Measurements from ENCODE around the gene PGAM1.

The PGAM1 gene

DNA sequence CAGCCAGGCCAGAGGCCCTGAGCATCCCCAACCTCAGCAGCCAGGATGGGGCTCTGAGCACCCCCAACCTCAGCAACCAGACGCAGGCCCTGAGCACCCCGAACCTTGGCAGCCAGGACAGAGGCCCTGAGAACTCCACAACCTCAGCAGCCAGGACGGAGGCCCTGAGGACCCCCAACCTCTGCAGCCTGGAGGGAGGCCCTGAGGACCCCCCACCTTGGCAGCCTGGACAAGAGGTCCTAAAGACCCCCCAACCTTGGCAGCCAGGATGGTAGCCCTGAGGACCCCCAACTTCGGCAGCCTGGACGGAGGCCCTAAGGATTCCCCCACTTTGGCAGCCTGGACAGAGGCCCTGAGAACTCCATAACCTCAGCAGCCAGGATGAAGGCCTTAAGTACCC is 41.8 kb upstream of the PGAM1 start:
- no peak overlapping the region for H3K4me3 ChIP-seq (ENCODE audit: low read depth, low read length)
- TF ChIP-seq, protein P1, sequence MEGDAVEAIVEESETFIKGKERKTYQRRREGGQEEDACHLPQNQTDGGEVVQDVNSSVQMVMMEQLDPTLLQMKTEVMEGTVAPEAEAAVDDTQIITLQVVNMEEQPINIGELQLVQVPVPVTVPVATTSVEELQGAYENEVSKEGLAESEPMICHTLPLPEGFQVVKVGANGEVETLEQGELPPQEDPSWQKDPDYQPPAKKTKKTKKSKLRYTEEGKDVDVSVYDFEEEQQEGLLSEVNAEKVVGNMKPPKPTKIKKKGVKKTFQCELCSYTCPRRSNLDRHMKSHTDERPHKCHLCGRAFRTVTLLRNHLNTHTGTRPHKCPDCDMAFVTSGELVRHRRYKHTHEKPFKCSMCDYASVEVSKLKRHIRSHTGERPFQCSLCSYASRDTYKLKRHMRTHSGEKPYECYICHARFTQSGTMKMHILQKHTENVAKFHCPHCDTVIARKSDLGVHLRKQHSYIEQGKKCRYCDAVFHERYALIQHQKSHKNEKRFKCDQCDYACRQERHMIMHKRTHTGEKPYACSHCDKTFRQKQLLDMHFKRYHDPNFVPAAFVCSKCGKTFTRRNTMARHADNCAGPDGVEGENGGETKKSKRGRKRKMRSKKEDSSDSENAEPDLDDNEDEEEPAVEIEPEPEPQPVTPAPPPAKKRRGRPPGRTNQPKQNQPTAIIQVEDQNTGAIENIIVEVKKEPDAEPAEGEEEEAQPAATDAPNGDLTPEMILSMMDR (IDR thresholded peaks at IDR 0.05; ENCODE audit: low read depth, low read length, missing control alignments), result no peak
- DNase-seq (ENCODE audit: low read depth), result no peak
- in situ Hi-C loops (cut with HindIII; ENCODE audit: low sequenced_read_pairs), result no loop called here

DNA sequence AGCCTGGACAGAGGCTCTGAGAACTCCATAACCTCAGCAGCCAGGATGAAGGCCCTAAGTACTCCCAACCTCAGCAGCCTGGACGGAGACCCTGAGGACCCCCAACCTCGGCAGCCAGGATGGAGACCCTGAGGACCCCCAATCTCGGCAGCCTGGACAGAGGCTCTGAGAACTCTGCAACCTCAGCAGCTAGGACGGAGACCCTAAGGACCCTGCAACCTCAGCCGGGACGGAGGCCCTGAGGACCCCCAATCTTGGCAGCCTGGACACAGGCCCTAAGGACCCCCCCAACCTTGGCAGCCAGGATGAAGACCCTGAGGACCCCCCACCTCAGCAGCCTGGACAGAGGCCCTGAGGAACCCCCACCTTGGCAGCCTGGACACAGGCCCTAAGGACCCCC is 41.4 kb upstream of the PGAM1 start:
- in situ Hi-C loops (cut with HindIII; ENCODE audit: low sequenced_read_pairs), result no loop called here
- TF ChIP-seq, protein P1 (IDR thresholded peaks at IDR 0.05; ENCODE audit: low read depth, low read length, missing control alignments), result no peak
- H3K4me3 ChIP-seq (ENCODE audit: low read depth, low read length), result no peak overlapping the region
- no peak for DNase-seq (ENCODE audit: low read depth)

DNA sequence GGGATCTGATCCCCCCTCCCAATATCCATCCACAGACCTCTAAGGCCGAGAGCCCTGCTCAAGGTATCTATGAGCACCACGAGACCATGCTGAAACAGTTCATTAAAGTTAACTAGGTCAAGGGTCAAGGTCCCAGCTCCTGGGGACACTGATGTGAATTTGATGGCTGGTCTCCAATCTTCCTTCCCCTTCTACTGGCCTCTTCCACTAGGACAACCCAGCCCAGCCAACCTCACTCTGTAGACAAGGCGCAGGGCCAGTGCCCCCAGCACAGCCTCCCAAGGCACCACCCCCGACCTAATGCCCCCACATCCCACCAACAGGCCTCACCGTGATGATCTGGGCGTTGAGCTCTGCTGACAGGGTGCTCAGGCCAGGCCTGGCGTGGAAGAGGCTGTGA is 40.4 kb upstream of the PGAM1 start:
- DNase-seq (ENCODE audit: low read depth), result no peak
- H3K4me3 ChIP-seq (ENCODE audit: low read depth, low read length), result no peak overlapping the region
- TF ChIP-seq, protein P1 (IDR thresholded peaks at IDR 0.05; ENCODE audit: low read depth, low read length, missing control alignments), result no peak

DNA sequence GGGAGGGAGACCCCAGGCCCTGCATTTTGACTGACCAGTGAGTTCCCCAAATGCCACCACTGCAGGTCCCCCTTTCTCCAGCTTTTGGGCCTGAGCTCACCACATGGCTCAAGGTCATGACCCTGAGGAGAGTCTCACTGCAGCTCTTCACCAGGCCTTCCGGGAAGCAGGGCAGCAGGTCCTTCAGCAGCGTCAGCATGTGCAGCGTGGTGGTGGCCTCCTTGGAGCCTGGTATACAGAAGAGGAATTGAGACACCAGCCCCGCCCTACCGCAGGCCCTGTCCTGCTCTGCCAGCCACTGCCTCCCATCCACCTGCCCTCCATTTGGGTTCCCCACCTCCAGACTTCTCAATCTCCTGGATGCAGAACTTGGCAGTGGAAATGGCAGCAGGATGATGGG is 37.8 kb upstream of the PGAM1 start:
- DNase-seq (ENCODE audit: low read depth), result no peak
- no peak overlapping the region for H3K4me3 ChIP-seq (ENCODE audit: low read depth, low read length)
- TF ChIP-seq, protein P1 (IDR thresholded peaks at IDR 0.05; ENCODE audit: low read depth, low read length, missing control alignments), result no peak
- in situ Hi-C loops (cut with HindIII; ENCODE audit: low sequenced_read_pairs), result no loop called here

More for the DNA sequence above, 40.4 kb upstream of the PGAM1 start:
- in situ Hi-C loops (cut with HindIII; ENCODE audit: low sequenced_read_pairs), result no loop called here

DNA sequence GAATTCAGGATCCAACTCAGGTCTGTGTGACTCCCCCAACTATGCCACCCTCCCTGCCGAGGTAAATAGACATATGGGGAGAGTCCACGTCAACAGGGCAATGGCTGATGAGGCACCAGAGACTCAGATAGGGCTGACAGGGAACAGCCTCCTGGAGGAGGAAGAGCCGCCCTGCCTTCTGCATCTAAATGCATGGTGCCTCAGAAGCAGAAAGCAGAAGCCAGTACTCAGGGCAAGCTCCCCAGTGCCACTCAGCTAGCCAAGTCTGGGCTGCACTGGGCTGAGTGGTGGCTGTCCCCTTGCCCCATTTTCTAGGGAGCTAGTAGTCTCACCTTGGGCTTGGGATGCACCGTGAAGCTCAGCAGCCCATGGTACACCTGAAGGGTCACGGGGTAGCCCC is 35.9 kb upstream of the PGAM1 start:
- in situ Hi-C loops (cut with HindIII; ENCODE audit: low sequenced_read_pairs), result no loop called here
- no peak for DNase-seq (ENCODE audit: low read depth)
- TF ChIP-seq, protein P1 (IDR thresholded peaks at IDR 0.05; ENCODE audit: low read depth, low read length, missing control alignments), result no peak
- H3K4me3 ChIP-seq (ENCODE audit: low read depth, low read length), result no peak overlapping the region

DNA sequence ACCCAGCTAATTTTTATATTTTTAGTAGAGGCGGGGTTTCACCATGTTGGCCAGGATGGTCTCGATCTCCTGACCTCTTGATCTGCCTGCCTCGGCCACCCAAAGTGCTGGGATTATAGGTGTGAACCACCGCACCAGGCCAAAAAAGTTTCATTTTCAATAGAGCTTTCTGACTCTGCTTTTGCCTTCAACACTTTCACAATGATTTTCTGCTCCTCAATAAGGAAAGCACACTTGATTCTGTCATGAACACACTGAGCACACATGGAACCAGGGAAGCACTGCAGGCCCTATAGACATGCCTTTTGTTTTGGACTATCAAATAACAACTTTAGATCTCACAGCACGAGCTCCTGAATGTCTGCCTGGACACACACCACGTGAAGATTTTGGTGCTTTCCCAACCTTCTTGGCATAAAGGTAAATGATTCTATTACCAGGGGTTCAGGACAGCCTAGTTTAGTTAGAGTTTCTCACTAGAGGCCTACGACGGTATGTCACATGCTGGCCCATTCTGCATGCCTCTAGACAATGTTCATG is 32.9 kb upstream of the PGAM1 start:
- H3K4me3 ChIP-seq (ENCODE audit: low read depth, low read length), result no peak overlapping the region
- TF ChIP-seq, protein P1 (IDR thresholded peaks at IDR 0.05; ENCODE audit: low read depth, low read length, missing control alignments), result no peak
- DNase-seq (ENCODE audit: low read depth), result no peak
- in situ Hi-C loops (cut with HindIII; ENCODE audit: low sequenced_read_pairs), result no loop called here

DNA sequence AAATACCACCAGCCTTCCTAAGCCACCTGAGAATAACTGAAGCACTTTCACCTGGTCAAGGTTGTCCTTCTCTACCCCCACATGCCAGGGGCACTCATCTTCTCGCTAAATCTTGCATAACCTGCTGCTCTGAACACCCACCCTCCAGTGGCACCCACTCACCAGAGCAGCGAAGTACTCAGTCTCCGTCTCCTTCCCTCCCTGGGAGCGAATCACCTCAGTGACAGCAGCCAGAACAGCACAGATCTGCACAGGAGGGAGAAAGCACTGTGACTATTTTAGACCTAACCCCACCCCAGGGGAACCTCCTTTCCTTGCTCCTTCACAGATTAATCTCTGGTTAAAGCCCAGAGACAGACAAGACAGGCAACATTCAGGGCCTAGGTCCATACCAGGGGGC is 29.9 kb upstream of the PGAM1 start:
- H3K4me3 ChIP-seq (ENCODE audit: low read depth, low read length), result no peak overlapping the region
- TF ChIP-seq, protein P1 (IDR thresholded peaks at IDR 0.05; ENCODE audit: low read depth, low read length, missing control alignments), result no peak
- DNase-seq (ENCODE audit: low read depth), result no peak
- in situ Hi-C loops (cut with HindIII; ENCODE audit: low sequenced_read_pairs), result no loop called here

Data from astrocyte of the cerebellum (primary cell).